GM21423 (cell line): ENCODE measurements around the gene MAP2K7.

ENCODE experiments used
- ATAC-seq: cut with Tn5 transposase; IDR thresholded peaks from one replicate; pipeline ENCODE4 v1.9.1; 2021; ENCODE audit warnings: mild to moderate bottlenecking, moderate library complexity; ENCODE audit not compliant: unreplicated experiment

MAP2K7 gene

DNA sequence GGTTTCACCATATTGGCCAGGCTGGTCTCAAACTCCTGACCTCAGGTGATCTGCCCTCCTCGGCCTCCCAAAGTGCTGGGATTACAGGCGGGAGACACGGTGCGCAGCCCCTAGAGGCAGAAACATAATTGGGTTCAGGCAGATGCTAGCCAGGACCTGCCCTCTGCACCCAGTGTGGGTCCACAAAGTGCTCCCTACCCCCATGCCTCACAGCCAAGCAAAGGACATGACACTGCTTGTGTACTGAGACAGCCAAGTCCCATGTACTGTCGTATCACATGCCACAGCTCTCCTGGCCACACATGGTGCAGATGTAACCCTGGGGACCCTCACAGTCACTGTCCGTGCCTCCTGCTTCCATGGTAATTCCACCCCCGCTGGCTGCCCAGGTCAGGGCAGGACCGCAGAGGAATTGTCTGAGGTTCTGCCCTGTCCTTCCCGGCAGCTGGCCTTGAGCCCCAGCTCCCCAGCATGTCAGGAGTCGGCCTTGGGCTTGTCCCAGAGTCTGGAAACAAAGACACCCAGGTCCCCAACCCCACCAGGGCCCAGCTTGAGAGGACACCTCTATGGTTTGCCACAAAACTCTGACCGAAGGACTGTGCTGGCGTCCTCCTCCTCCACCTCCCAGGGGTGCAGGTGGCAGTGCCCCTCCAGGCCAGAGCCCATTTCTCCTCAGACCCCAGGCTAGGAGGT lies 37.1 kb upstream of the MAP2K7 start:
- ATAC-seq: no peak

DNA sequence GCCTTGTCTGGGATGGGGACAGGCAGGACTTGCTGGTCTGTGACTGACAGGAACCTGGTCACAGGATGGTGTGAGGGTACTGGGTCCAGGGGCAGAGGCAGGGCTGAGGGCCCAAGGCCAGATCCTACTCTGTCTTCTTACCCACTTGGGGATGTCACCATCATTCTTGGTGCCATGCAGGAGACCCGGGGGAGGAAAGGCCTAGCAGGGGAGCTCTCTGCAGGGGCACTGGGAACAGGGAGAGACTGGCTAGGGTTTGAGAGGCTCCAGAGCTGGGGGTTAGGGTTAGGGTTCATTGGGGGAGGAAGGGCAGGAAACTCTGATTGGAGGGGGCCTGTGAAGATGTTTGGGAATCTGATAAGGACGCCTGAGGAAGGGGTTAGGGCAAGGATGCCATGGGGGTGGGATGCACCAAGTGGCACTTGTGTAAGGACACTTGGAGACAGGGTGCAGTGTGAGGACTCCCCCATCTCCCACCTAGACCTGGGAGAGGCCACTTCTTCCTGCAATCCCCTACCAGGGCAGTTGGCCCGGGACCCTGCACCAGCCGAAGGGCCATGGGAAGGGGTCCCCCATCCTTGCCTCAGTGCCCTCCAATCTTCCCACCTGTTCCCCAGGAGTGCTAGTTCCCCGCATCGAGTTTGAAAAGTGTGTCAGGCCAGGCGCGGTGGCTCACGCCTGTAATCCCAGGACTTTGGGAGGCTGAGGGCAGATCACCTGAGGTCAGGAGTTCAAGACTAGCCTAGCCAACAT lies 36.4 kb upstream of the MAP2K7 start:
- ATAC-seq: no peak

DNA sequence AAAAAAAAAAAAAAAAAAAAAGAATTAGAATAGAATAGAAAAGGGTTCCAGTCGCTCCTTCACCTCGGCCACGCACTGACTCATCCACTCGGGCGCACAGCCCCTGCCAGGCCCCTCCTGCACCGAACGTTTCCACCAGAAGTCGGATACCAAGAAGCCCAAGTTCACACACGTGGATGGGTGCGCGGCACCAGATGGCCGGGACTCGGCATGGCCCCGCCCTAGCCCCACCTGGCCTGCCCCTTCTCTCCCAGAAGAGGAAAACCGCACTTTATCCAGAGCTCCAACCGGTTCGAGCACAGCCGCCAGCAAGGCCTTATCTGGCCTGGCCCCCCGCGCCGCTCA lies 35.4 kb upstream of the MAP2K7 start:
- ATAC-seq: no peak

DNA sequence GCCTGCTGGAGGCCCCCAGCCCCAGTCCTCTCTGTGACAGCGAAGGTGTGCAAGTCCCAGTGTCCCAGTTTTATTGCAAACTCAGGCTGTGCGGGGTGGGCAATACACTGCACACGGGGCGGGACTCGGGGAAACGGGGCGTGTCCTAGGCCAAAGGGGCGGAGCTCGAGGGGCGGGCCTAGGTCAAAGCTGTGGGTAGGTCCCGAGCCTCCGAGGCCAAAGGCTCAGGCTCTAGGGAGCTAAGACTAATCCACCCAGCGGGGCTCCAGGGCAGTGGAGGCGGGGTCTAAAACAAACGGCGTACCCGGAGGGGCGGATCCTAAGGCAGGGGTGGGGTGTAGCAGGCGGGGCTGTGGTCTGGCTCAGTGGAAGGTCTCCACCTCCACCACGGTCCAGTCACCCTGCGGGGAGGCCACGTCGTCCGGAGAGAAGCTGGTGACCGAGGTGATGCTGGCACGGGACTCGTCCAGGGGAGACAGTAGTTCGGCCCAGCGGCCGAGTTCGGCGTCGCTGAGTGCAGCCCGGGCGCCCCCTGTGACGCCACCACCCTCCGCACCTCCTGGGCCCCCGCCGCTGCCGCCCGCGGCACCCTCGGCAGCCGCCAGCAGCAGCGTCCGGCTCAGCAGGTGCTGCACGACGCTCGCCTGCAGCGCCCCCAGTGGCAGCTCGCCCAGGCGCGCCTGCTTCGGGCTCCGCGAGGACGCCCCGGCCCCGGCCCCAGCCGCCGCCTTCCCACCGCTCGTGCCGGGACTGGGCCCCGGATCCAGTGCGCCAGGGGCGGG lies 34.8 kb upstream of the MAP2K7 start:
- ATAC-seq: peak; percentile 60

DNA sequence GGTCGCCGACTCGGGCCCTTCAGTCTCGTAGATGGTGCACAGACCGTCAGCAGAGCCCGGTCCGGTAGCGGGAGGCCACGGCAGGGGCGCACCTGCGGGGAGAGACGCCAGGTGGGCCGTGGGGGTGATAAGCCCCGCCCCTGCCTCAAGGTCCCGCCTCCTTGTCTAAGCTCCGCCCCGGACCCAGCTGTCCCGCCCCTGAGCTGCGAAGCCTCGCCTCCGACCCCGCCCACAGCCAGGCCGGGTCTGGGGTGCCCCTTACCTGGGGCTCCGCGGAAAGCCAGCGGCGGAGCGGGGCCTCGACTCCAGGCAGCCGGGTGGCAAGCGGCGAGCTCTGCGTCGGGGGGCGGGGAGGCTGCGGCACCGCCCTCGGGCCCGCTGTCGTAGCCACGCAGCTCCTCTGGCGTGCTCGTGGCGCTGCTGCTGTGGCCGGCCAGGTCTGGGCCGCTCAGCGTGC lies 34.2 kb upstream of the MAP2K7 start:
- ATAC-seq: peak; percentile 46

DNA sequence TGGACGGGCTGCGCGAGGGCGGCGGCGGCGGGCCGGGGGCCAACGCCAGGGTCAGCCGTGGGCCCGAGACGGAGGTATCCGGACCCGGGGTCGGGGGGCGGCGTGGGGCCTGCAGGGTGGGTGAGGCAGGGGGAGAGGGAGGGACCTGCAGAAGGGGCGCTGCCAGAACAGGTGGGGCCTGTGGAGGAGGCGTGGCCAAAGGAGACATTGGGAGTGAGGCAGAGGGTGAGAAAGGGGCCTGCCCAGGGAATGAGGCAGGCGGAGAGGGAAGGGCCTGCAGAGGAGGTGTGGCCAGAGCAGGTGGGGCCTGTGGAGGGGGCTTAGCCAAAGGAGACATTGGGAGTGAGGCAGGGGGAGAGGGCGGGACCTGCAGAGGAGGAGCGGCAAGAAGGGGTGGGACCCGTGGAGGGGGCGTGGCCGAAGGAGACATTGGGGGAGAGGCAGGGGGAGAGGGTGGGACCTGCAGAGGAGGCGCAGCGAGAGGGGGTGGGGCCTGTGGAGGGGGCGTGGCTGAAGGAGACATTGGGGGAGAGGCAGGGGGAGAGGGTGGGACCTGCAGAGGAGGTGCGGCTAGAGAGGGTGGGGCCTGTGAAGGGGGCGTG lies 33.7 kb upstream of the MAP2K7 start:
- ATAC-seq: no peak

DNA sequence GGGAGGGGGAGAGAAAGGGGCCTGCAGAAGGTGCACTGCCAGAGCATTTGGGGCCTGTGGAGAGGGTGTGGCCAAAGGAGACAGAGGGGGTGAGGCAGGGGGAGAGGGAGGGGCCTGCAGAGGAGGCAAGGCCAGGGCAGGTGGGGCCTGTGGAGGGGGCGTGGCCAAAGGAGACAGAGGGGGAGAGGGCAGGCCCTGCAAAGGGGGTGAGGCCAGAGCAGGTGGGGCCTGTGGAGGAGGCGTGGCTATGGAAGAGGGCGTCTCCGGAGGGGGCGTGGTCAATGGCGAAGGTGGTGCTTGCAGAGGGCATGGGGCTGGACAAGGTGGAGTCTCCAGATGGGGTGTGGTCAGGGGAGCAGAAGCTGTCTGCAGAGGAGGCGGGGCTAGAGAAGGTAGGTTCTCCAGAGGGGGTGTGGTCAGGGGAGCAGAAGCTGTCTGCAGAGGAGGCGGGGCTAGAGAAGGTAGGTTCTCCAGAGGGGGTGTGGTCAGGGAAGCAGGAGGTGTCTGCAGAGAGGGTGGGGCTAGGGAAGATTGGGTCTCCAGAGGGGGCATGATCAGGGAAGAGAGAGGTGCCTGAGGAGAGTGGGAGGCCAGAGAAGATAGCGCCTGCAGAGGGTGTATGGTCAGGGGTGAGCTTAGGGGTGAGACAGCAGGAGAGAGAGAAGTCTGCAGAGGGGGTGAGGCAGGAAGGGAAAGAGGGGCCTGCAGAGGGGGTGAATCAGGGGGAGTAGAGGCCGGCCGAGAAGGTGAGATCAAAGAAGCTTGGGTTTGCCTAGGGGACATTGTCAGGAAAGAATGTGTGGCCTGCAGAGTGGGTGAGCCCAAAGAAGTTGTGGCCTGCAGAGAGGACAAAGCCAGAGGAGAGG lies 32.9 kb upstream of the MAP2K7 start:
- no peak for ATAC-seq

DNA sequence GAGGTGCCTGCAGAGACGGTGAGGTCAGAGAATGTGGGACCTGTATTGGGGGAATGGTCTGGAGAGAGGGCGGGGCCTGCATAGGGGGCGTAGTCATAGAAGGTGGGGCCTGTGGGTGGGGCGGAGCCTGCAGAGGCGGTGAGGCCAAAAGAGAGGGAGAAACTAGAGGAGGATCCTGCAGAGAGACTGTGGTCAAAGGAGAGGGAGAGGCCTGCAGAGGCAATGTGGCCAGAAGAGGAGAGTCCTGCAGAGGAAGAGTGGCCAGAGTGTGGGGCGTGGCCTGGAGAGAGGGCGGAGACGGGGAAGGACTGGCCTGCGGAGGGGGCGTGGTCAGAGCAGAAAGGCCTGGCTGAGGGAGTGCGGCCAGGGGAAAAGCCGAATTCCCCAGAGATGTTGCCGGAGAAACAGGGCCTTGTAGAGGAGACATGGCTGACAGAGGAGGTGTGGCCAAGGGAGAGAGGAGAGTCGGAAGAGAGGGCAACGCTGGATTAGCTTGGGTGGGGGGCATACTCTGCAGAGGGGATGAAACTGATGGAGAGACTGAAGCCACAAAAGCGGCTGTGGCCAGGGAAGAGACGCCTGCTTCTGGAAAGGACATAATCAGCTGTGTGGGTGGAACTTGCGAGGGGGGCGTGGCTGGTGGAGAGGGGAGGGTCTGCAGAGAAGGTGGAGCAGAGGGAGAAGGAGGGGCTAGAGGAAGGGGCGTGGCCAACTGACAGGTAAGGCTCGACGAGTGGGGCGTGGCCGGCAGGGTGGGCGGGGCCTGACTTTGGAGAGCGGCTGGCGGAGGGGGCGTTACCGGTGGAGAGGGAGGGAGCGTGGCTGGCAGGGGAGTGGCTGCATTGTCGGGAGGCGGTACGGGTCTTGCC lies 32.0 kb upstream of the MAP2K7 start:
- no peak for ATAC-seq

DNA sequence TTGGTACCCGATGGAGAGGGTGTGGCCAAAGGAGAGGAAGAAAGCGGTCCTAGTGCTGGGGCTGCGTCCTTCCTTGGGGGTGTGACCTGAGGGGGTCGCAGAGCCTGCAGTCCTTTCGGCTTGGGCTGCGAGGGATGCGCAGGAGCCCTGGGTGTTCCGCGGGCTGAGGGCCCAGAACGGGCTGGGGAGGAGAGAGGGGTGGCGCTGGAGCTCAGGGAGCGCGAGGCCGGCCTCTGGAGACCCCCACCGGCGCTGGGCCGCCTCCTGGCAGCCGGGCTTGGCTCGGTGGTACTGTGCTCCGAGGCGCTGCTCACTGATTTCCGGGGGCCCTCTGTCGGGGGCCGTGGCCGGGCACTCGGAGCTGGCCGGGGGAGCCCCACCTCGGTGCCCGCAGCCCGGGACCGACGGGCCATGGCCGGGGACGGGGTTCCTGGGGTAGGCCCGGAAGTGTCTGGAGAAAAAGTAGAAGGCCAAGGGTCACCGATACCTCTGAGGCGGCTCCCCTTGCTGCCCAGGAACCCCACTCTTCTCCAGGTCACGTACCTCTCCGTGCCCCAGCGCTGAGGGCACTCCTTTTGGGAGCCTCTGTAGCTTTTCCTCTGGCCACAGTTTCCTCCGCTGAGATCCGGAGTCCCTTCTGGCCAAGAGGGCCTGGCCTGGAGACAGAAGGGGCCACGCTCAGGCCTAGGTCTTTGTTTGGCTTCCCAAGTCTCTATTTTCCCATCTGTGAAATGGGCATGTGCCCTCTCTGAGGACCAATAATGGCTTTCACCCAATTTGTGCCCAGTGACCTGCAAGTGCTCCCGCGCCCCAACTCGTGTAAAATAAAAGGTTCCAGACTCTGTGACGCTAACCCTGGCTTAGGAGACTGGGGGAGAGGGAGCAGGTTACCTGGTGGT lies 31.1 kb upstream of the MAP2K7 start:
- ATAC-seq: no peak

DNA sequence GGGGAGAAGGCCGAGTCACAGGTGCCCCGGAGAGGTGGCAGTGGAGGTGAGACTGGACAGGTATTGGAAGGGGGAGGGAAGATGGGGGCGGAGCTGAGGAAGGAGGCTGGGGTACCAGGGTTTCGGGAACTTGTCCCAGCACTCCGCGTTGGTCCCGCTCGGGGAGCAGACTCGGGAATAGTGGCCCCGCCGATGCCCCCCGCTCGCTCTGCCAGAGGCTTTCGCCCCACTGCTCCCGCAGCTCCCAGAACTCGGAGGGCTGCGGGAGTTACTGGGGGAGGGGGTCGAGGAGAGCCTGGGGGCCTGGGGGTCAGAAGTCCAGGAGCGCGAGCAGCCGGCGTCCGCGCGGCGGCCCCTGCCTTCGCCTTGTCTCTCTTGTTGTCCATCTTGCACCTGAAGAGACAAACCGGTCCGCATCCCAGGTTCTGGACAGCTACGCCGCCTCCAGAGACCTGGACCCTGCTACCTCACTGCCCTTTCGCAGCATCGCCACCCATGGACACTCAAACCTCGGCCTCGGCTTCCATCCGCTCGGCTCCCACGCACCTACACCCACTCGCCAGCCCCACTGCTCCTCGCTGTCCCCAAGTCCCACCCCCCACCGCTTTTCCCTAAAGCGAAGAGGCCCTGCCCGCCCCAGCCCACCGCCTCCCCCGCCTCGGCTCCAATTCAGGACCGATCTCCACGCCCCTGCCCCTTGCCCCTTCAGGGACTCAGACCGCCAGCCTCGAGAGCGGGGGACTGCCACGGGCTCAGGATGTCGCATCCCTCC lies 30.2 kb upstream of the MAP2K7 start:
- no peak for ATAC-seq

DNA sequence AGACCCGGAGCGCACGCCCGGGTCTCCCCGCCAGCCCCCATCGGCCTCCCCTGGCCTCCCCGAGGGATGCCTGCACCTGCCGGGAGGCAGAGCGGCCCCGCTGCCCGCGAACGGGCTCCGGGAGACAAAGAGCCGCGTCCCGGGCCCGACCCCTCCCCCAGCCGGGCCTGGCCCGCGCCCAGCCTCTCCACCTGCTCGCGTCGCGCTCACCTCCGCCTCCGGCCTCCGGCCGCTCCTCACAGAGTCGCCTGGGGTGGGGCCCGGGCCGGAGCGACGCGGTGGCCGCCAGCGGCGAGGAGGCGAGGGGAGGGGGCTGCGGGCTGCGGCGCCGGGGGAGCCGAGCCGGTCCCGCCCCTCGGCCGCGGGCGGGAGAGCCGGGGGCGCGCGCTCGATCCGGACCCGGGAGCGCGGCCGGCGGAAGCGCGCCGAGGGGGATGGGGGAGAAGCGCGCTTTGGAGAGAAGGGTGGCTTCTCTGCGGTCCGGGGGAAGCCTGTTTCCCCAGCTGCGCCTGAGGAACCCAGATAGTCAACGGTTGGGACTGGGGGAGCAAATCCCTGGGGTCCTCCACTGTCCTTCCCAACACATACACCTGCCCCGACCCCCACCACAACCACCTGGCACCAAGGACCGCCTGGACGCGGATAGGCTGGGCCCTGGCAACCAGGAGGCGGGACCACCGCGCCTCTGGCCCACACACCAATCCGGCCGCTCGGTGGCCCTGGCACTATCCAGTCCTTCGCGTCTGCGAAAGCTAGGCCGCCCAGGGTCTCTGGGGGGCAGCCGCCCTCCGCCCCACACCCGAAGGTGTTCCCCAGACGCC lies 29.4 kb upstream of the MAP2K7 start, which contains the start of gene PRR36:
Gene PRR36 (minus strand): TSS at position 315 of the 821 bp plus-strand sequence. CDS start 701 bp downstream, outside the sequence.
- no peak for ATAC-seq

DNA sequence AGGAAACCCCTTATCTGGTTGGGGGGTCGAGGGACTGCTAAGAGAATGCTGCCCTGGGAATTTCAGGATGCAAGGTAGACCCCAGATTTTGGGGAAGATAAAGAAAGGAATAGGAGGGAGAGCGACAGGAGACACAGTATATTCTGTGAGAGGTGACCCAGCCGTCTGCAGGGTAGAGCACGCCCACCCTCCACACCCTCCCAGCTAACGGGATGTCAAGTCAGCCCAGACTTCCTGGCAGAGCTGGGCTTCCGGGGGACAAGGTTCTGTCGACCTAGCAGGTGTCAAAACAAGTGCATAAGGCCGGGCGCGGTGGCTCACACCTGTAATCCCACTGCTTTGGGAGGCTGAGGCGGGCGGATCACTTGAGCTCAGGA lies 28.8 kb upstream of the MAP2K7 start:
- no peak for ATAC-seq

DNA sequence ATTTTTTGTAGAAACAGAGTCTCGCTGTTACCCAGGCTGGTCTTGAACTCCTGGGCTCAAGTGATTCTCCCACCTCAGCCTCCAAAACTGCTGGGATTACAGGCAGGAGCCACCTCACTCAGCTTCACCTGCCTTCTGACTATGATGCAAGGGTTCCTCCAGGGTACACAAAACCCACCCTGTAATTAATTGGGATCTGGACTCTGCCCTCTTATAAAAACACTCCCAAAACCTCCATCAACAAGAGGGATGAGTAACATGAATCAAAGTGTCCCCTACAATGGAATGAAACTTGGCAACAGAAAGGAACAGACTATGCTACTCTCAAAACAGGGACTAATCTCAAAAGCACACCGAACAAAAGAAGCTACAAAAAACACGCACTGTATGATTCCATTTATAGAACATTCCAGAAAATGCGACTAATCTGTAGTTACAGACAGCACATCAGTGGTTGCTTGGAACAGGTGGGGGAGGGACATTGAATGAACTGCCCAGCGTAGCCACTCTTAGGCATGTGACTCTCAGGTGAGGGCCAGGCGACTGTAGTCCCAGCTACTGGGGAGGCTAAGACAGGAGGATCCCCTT lies 26.3 kb upstream of the MAP2K7 start:
- no peak for ATAC-seq

DNA sequence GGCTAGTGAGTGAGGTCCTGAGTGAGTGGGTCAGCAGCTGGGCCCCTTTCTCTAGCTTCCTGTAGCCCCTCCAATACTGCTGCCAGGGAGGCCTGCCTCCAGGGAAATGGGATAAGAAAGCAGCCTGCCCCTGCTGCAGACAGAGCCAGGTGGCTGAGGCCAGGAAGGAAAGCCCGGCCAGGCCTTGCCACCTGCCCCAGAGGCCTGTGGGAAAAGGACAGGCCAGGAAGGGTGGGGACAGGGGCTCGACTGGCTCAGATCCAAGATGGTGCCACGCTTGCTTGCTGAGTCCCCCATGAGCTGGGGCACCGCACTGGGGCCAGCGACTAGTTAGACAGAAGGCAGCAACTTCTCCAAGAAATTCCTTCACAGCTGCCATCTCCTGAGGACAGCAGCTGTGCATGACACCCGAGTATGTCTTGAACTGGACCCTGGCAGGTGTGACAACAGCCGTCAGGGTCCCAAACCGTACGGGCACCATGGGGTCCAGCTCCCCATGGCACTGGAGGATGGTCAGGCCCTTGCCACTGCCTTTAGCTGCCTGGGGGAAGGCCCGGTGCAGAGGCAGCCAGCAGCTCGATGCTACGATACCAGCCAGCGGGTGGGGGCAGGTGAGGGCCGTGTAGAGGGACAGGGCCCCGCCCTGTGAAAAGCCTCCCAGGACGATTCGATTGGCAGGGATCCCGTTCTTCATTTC lies 24.4 kb upstream of the MAP2K7 start:
- ATAC-seq: no peak

DNA sequence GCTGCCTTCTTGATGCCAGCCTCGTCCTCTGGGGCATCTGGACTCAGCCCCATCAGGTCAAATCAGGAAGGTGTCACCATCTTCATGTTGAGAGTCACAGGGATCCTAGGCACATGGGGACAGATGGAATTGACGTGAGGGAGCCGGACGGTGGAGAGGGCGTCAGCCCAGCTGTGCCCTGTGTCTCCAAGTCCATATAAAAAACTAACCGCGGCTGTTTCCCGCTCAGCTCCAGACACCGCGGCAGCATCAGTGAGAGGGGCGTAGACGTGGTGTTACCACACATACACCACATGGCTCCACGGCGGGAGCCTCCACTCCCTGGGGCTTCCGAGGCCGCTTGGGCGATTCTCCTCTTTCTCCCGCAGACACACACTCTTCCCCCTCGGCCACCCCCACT lies 23.8 kb upstream of the MAP2K7 start:
- ATAC-seq: no peak

DNA sequence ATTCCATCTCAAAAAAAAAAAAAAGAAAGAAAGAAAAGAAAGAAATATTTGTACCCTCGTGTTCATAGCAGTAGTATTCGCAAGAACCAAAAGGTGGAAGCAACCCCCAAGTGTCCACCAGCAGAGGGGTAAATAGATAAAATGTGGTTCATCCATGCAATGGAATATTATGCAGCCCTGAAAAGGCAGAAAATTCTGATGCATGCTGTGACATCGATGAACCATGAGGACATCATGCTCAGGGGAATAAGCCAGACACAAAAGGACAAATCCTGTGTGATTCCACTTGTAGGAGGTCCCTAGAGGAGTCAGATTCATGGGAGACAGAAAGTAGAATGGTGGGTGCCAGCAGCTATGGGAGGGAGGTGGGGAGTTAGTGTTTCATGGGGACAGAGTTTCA lies 21.8 kb upstream of the MAP2K7 start:
- no peak for ATAC-seq
